ENCODE results near the gene DYNC2I2.
A peak's percentile ranks its signal among the peaks of the same experiment; 100 is the strongest.
"Not testable (repeated sequence)": the region's sequence is repeated elsewhere in the genome, so short reads cannot be mapped to it uniquely, and the experiment has no call there.

Gene DYNC2I2

GRCh38 chr9:128656416-128657343, at the start of gene DYNC2I2:
TSS of gene DYNC2I2 (minus strand) at chr9:128656847. CDS start at chr9:128656726, 121 bp downstream.
- peak; percentile 90 for DNase-seq

GRCh38 chr9:128706045-128706444, 49.4 kb upstream of the DYNC2I2 start:
- no peak for DNase-seq

- no peak for DNase-seq
Observed at GRCh38 chr9:128705051-128705965, 48.7 kb upstream of the DYNC2I2 start.

GRCh38 chr9:128704356-128704670, 47.7 kb upstream of the DYNC2I2 start:
- DNase-seq: no peak

GRCh38 chr9:128703616-128704355, 47.1 kb upstream of the DYNC2I2 start:
- no peak for DNase-seq

- DNase-seq: no peak
Observed at GRCh38 chr9:128702949-128703615, 46.4 kb upstream of the DYNC2I2 start.

GRCh38 chr9:128702445-128702948, 45.9 kb upstream of the DYNC2I2 start, which contains the start of gene PKN3:
TSS of gene PKN3 (plus strand) at chr9:128702503. CDS start at chr9:128702916, 413 bp downstream.
- DNase-seq: no peak

- DNase-seq: no peak
Observed at GRCh38 chr9:128701227-128701854, 44.7 kb upstream of the DYNC2I2 start.

- not testable (repeated sequence) for DNase-seq
Observed at GRCh38 chr9:128699096-128699795, 42.6 kb upstream of the DYNC2I2 start.

- no peak for DNase-seq
Observed at GRCh38 chr9:128696923-128697707, 40.5 kb upstream of the DYNC2I2 start.

- DNase-seq: no peak
Observed at GRCh38 chr9:128694344-128694743, 37.7 kb upstream of the DYNC2I2 start.

GRCh38 chr9:128693738-128694137, 37.1 kb upstream of the DYNC2I2 start:
- not testable (repeated sequence) for DNase-seq

GRCh38 chr9:128690684-128691034, 34.0 kb upstream of the DYNC2I2 start:
- DNase-seq: no peak

- no peak for DNase-seq
Observed at GRCh38 chr9:128689820-128690683, 33.4 kb upstream of the DYNC2I2 start.

- no peak for DNase-seq
Observed at GRCh38 chr9:128689293-128689774, 32.7 kb upstream of the DYNC2I2 start.

- DNase-seq: peak; percentile 87
Observed at GRCh38 chr9:128688501-128689292, 32.0 kb upstream of the DYNC2I2 start, which contains the start of gene SET. TSS of gene SET (plus strand) at chr9:128689222. CDS start at chr9:128689583, 361 bp downstream.

GRCh38 chr9:128687453-128687852, 30.8 kb upstream of the DYNC2I2 start:
- no peak for DNase-seq
